PC-9 (cell line): ENCODE data around the gene REEP6.

Experiments
- CTCF ChIP-seq: fragments of 200-600 bp; sonication (generic); conservative IDR thresholded peaks from 2 replicates; pipeline ENCODE4 v1.6.1; 2017; ENCODE audit warnings: mixed run types, antibody characterized with exemption, mild to moderate bottlenecking, moderate library complexity
- EZH2 ChIP-seq: fragments of 200-600 bp; sonication (generic); IDR thresholded peaks from 2 replicates; pipeline ENCODE4 v1.8.0; 2017; ENCODE audit warnings: antibody characterized with exemption, low read depth

- no peak for TF ChIP-seq CTCF
- no peak for TF ChIP-seq EZH2
Measured at GRCh38 chr19:1510442-1510806, 19.4 kb downstream of the REEP6 start.
